GM12878 (cell line): Measurements from ENCODE around the gene RIT2. TPM values are rescaled to one million over a fixed set of nuclear protein-coding genes. Genes with fewer than 3 reads are reported as not detected.

Source experiments
- ATAC-seq: fragments of 200-7000 bp; cut with Tn5 transposase; 3 replicates; pipeline ENCODE4 v1.9.1; 2020; ENCODE audit warnings: mild to moderate bottlenecking, moderate library complexity
- BruUV-seq: library from RNA; stranded (reverse); fragments of 400-500 nt; replicated peaks from 2 replicates; lab custom pipeline; 2021; lab: Mats Ljungman, UMichigan
- CTCF ChIA-PET: fragments of 300-600 bp; sonication (Branson Sonifier 250); formaldehyde crosslinking; extraction: SDS; loops from one replicate; lab custom pipeline; 2021; ENCODE audit warnings: inconsistent platforms; lab: Yijun Ruan, JAX
- POLR2A ChIA-PET: fragments of 350-600 bp; formaldehyde crosslinking; extraction: SDS; loops from one replicate; lab custom pipeline; 2021; ENCODE audit warnings: inconsistent platforms; lab: Charles Lee
- RAD21 ChIA-PET: fragments of 300-600 bp; sonication (Branson Sonifier 250); formaldehyde crosslinking; loops from one replicate; lab custom pipeline; 2023; ENCODE audit warnings: antibody characterized with exemption; ENCODE audit not compliant: unreplicated experiment; lab: Charles Lee
- SMC1A ChIA-PET: fragments of 300-600 bp; sonication (Branson Sonifier 250); formaldehyde crosslinking; loops from one replicate; lab custom pipeline; 2023; ENCODE audit not compliant: unreplicated experiment, uncharacterized antibody; lab: Charles Lee
- DNase-seq: peaks from one replicate; pipeline ENCODE4 v3.0.0-alpha.2; 2011; ENCODE audit warnings: low read depth, low spot score
- FAIRE-seq: peaks from 3 replicates; lab custom pipeline; 2011; peaks lifted over from hg19 to GRCh38; lab: Jason Lieb, UNC
- H2AFZ ChIP-seq: 2 replicates; pipeline ENCODE4 v1.6.0; 2011; ENCODE audit warnings: low read depth, low read length, control low read depth; ENCODE audit not compliant: control insufficient read depth
- H3K27ac ChIP-seq: 2 replicates; pipeline ENCODE4 v1.5.1; 2011; ENCODE audit warnings: control low read depth; ENCODE audit not compliant: control insufficient read depth, insufficient read depth
- H3K27me3 ChIP-seq, 2 experiments: replicated peaks in 1 of 2; 2 replicates each; pipeline versions ENCODE4 v1.6.0 to v1.6.1; 2011; ENCODE audit warnings: low read length in 1 of 2; ENCODE audit not compliant: control insufficient read depth in 2 of 2, insufficient read depth in 2 of 2
- H3K36me3 ChIP-seq, 2 experiments: 2 replicates each; pipeline ENCODE4 v1.5.1; 2011; ENCODE audit warnings: low read length in 1 of 2; ENCODE audit not compliant: control insufficient read depth in 2 of 2, insufficient read depth in 2 of 2
- H3K4me1 ChIP-seq: 2 replicates; pipeline ENCODE4 v1.6.1; 2011; ENCODE audit warnings: mild to moderate bottlenecking, low read length, moderate library complexity, mixed read lengths; ENCODE audit not compliant: control insufficient read depth, insufficient read depth
- H3K4me2 ChIP-seq: 2 replicates; pipeline ENCODE4 v1.6.0; 2011; ENCODE audit warnings: control low read depth; ENCODE audit not compliant: control insufficient read depth, insufficient read depth
- H3K4me3 ChIP-seq: fragments of 200-600 bp; sonication (generic); 2 replicates; pipeline ENCODE4 v1.5.1; 2016
- H3K79me2 ChIP-seq: 2 replicates; pipeline ENCODE4 v1.6.0; 2011; ENCODE audit warnings: low read length; ENCODE audit not compliant: control insufficient read depth, insufficient read depth
- H3K9ac ChIP-seq: 2 replicates; pipeline ENCODE4 v1.8.0; 2011; ENCODE audit warnings: low read length, control low read depth, mixed read lengths; ENCODE audit not compliant: control insufficient read depth, insufficient read depth
- H3K9me3 ChIP-seq: replicated peaks from 3 replicates; pipeline ENCODE4 v1.5.1; 2011; ENCODE audit warnings: mild to moderate bottlenecking, low read length; ENCODE audit not compliant: control insufficient read depth, insufficient read depth
- H4K20me1 ChIP-seq: 2 replicates; pipeline ENCODE4 v1.6.0; 2011; ENCODE audit not compliant: control insufficient read depth, insufficient read depth
- ASH2L ChIP-seq: fragments of 300-600, 200-600 bp; sonication (generic); IDR thresholded peaks from 2 replicates; pipeline ENCODE4 v1.6.1; 2017; ENCODE audit warnings: low read depth, mild to moderate bottlenecking, borderline replicate concordance
- CHD1 ChIP-seq: IDR thresholded peaks from 2 replicates; pipeline ENCODE4 v1.6.1; 2012; ENCODE audit warnings: low read depth, low read length, improper control_type of control experiment
- ETV6 ChIP-seq, 2 experiments: fragments of 450-650 bp in 1 of 2; IDR thresholded peaks in 1 of 2; conservative IDR thresholded peaks in 1 of 2; 2 replicates each; pipeline ENCODE4 v1.6.1; 2014; ENCODE audit warnings: antibody characterized with exemption in 1 of 2, borderline replicate concordance in 1 of 2, low read depth in 1 of 2, mild to moderate bottlenecking in 1 of 2, moderate library complexity in 1 of 2
- HDGF ChIP-seq: fragments of 450-650 bp; IDR thresholded peaks from 2 replicates; pipeline ENCODE4 v1.6.1; 2016; ENCODE audit warnings: antibody characterized with exemption
- JUND ChIP-seq: IDR thresholded peaks from 2 replicates; pipeline ENCODE4 v1.6.1; 2012; ENCODE audit warnings: low read depth, mild to moderate bottlenecking, low read length, improper control_type of control experiment, moderate library complexity
- NR2C1 ChIP-seq: fragments of 450-650 bp; IDR thresholded peaks from 2 replicates; pipeline ENCODE4 v1.6.1; 2017; ENCODE audit warnings: antibody characterized with exemption, mild to moderate bottlenecking, moderate library complexity
- PAX5 ChIP-seq: IDR thresholded peaks from 2 replicates; pipeline ENCODE4 v1.6.1; 2011; ENCODE audit warnings: low read depth, low read length, borderline replicate concordance
- RBBP5 ChIP-seq: fragments of 200-600 bp; sonication (generic); conservative IDR thresholded peaks from 2 replicates; pipeline ENCODE4 v1.6.1; 2016
- SMAD5 ChIP-seq: IDR thresholded peaks from 2 replicates; pipeline ENCODE4 v1.6.1; 2016; ENCODE audit warnings: antibody characterized with exemption, low read depth
- SPI1 ChIP-seq: IDR thresholded peaks from 2 replicates; pipeline ENCODE4 v1.6.1; 2011; ENCODE audit warnings: low read depth, mild to moderate bottlenecking, low read length, moderate library complexity, borderline replicate concordance; ENCODE audit not compliant: insufficient read depth
- YBX1 ChIP-seq: fragments of 450-650 bp; IDR thresholded peaks from 2 replicates; pipeline ENCODE4 v1.6.1; 2016; ENCODE audit warnings: antibody characterized with exemption
- WGBS: methylation state at CpG from one replicate; pipeline ENCODE4 v1.1.6; 2016; ENCODE audit warnings: low lambda C conversion rate; ENCODE audit not compliant: insufficient replicate concordance, insufficient coverage; ENCODE audit errors: missing lambda C conversion rate; 5-methylcytosine and 5-hydroxymethylcytosine counted together
- in situ Hi-C: fragments of 300-500 bp; cut with MboI; formaldehyde crosslinking; loops from 9 replicates; pipeline ENCODE4 v1.14.3; 2018; ENCODE audit warnings: mixed read lengths
- intact Hi-C: fragments of 100-400 bp; cut with micrococcal nuclease; formaldehyde crosslinking; loops from one replicate; pipeline ENCODE4 v1.14.2; 2022; ENCODE audit not compliant: unreplicated experiment
- polyA plus RNA-seq, 11 experiments: library from polyadenylated mRNA; depleted of rRNA in 4 of 11; unstranded in 6 of 11; stranded (reverse) in 5 of 11; fragments of >200 nt; fragmentation: Nextera tagmentation in 4 of 11; fragmentation: Illumina TruSeq in 1 of 11; extraction: Ambion mirVana in 4 of 11; extraction: Trizol in 1 of 11; gene quantifications; 1 replicate in 1 of 11; 2 replicates in 10 of 11; pipeline versions ENCODE4 v1.2.1 to v1.2.3, GENCODE V29; 2011 to 2016; ENCODE audit warnings: inconsistent platforms in 2 of 11, missing spikeins in 2 of 11, low read depth in 1 of 11
- total RNA-seq, 4 experiments: library from RNA; depleted of rRNA in 3 of 4; stranded (reverse); fragments of >200 nt in 3 of 4; fragmentation: Illumina TruSeq in 1 of 4; extraction: Trizol in 1 of 4; gene quantifications; 2 replicates each; pipeline versions ENCODE4 v1.2.1 to v1.2.3, GENCODE V29; 2013 to 2021
- TF ChIP-seq, protein P1 (sequence below): fragments of 450-650 bp; IDR thresholded peaks from 2 replicates; pipeline ENCODE4 v1.6.1; 2017; ENCODE audit warnings: low read depth, mild to moderate bottlenecking, moderate library complexity
- TF ChIP-seq, protein P2 (sequence below): IDR thresholded peaks from 2 replicates; pipeline ENCODE4 v1.6.1; 2011; ENCODE audit warnings: mild to moderate bottlenecking, low read depth, low read length, moderate library complexity; ENCODE audit not compliant: insufficient replicate concordance

Gene RIT2
- total and polyA plus RNA-seq, 10 of the 15 experiments (the other 5 are each of a cell fraction or from before 2014, with no cell fraction given) = not detected

DNA sequence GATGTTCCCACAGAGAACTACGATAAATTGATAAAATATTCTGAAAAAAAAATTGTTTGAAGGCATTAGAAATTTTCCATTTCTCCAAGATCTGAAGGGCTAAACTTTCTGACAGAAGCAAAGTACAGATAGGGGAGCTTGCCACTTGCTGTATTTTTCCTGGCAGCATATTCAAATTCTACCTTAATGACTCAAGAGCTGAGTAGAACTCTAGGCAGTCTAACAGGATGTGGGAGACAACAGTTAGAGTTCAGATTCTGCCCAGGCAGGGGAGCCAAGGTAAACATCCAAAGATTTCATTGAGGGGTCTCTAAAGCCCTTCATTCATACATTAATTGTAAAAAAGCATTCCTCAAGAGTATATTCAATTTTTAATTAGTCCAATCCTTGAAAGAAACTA, 46.0 kb upstream of the RIT2 start:
- Histone ChIP-seq H3K4me1 (no peaks in the 10 kb centered on the region), H3K27me3 (no peaks in the 10 kb centered on the region), H3K27ac (no peak overlapping the region), H4K20me1 (no peaks in the 10 kb centered on the region), H3K4me3 (no peak overlapping the region), H3K9ac (no peak overlapping the region), H3K4me2 (no peak overlapping the region), H3K9me3 (no peaks in the 10 kb centered on the region), H3K36me3 (no peaks in the 10 kb centered on the region), H2AFZ (no peak overlapping the region), H3K79me2 (no peaks in the 10 kb centered on the region)
- CTCF ChIA-PET = no interaction called here
- SMC1A ChIA-PET = no interaction called here
- RAD21 ChIA-PET = interaction anchor here (0.8 kb wide), 1 partner anchor 1047 kb away, joined by 3 read pairs; no protein-coding TSS in a partner anchor
- in situ Hi-C loops (no loop called here), intact Hi-C loops (no loop called here)
- no TSS peak for BruUV-seq
- FAIRE-seq (no peak), DNase-seq (no peak), ATAC-seq (no peak)
- TF ChIP-seq JUND (no peak), ETV6 (conservative IDR thresholded peaks at IDR 0.05 in 1 of 2, IDR thresholded peaks at IDR 0.05 in 1 of 2; ENCODE audit: borderline replicate concordance in 1 of 2, low read depth in 1 of 2) (no peak), CHD1 (no peak), RBBP5 (no peak), YBX1 (no peak), PAX5 (no peak), SMAD5 (no peak), HDGF (no peak), SPI1 (no peak), NR2C1 (no peak), ASH2L (no peak)
- TF ChIP-seq, protein P1, sequence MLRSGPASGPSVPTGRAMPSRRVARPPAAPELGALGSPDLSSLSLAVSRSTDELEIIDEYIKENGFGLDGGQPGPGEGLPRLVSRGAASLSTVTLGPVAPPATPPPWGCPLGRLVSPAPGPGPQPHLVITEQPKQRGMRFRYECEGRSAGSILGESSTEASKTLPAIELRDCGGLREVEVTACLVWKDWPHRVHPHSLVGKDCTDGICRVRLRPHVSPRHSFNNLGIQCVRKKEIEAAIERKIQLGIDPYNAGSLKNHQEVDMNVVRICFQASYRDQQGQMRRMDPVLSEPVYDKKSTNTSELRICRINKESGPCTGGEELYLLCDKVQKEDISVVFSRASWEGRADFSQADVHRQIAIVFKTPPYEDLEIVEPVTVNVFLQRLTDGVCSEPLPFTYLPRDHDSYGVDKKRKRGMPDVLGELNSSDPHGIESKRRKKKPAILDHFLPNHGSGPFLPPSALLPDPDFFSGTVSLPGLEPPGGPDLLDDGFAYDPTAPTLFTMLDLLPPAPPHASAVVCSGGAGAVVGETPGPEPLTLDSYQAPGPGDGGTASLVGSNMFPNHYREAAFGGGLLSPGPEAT = no peak
- TF ChIP-seq, protein P2, sequence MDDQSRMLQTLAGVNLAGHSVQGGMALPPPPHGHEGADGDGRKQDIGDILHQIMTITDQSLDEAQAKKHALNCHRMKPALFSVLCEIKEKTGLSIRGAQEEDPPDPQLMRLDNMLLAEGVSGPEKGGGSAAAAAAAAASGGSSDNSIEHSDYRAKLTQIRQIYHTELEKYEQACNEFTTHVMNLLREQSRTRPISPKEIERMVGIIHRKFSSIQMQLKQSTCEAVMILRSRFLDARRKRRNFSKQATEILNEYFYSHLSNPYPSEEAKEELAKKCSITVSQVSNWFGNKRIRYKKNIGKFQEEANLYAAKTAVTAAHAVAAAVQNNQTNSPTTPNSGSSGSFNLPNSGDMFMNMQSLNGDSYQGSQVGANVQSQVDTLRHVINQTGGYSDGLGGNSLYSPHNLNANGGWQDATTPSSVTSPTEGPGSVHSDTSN = no peak
- WGBS = 7% methylated on average over 1 of the region's 1 CpG
- POLR2A ChIA-PET = no interaction called here
